OCI-M1 (cell line): Measurements from ENCODE around the gene XIRP1.
"Not testable (repeated sequence)": the region's sequence is repeated elsewhere in the genome, so short reads cannot be mapped to it uniquely, and the experiment has no call there.

Experiments used
- DNase-seq: peaks from one replicate; lab custom pipeline; 2025; lab: John Stamatoyannopoulos, UW

Gene XIRP1

DNA sequence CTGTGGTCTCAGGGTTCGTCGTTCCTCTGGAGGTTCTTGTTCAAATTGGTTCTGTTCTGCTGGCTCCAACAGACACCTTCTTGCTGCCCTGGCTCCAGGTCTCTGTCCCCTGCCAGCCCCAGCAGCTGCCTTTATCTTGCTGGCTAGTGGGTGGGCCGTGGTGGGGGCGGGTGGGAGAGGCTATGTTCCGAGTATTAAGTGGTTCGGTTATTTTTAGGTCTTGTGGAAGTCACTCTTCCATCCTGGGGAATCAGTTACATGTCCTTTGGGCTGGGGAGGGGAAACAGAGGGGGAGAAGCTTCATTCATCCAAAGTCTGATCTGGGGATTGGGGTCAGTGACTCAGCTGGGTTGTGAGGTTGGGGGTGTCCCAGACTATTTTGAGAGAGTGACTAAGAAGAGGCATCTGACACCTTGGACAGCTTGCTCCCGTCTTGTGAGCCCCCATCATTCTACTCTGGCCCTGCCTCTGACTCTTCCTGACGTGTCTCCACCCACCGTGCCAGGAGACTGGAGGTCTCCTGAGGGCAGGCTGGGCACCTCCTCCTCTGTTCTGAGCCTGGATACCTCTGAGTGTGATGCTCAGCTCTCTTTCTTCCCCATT is at the start of gene XIRP1:
TSS of gene XIRP1 (minus strand) at position 106 of the 603 bp plus-strand sequence. CDS start 3,150 bp downstream, outside the sequence.
- DNase-seq: no peak

GRCh38 chr3:39241561-39241960 is 49.2 kb upstream of the XIRP1 start:
- no peak for DNase-seq

DNA sequence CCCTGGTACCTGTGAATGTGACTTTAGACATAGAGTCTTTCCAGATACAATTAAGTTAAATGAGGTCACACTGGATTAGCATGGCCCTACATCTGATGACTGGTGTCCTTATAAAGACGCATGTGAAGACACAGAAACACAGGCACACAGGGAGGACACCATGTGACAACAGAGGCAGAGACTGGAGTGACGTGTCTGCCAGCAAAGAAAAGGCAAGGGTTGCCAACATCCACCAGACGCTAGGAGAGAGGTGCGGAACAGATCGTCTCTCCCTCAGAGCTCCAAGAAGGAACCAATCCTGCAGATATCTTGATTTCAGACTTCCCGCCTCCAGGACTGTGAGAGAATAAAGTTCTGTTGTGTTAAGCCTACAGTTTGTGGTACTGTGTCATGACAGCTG is 44.6 kb upstream of the XIRP1 start:
- no peak for DNase-seq

- peak; percentile 10 for DNase-seq
These were observed 42.3 kb upstream of the XIRP1 start for GRCh38 chr3:39234651-39235050.

- DNase-seq: peak; percentile 68
These were observed 40.5 kb upstream of the XIRP1 start for GRCh38 chr3:39232859-39233258.

GRCh38 chr3:39230453-39230852 is 38.1 kb upstream of the XIRP1 start:
- DNase-seq: no peak

- no peak for DNase-seq
These were observed 36.1 kb upstream of the XIRP1 start for GRCh38 chr3:39228496-39228895.

- DNase-seq: not testable (repeated sequence)
These were observed 35.2 kb upstream of the XIRP1 start for GRCh38 chr3:39227596-39227995.

DNA sequence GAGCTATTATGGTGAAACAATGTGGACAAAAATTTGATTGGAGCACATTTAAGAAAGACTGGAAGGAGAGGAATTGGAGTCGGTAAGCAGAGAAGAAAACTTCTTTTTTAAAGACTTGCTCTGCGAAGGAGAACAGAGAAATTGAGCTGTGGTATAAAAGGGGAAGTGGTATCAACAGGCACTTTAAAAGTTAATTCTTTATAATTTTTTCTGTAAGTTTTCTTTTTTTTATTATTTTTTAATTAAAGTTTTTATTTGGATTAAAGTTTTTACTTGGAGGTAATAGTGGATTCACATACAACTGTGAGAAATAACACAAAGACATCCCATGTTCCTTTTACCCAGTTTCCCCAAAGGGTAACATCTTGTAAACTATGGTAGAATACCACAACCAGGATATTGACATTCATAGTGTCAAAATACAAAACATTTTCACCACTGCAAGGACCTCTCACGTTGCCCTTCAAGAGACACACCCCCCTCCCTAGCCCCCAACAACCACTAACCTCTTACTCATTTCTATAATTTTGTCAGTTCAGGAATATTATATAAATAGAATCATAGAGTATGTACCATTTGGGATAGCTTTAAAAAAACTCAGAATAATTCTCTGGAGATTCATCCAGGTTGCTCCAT is 33.8 kb upstream of the XIRP1 start:
- DNase-seq: peak; percentile 37

DNA sequence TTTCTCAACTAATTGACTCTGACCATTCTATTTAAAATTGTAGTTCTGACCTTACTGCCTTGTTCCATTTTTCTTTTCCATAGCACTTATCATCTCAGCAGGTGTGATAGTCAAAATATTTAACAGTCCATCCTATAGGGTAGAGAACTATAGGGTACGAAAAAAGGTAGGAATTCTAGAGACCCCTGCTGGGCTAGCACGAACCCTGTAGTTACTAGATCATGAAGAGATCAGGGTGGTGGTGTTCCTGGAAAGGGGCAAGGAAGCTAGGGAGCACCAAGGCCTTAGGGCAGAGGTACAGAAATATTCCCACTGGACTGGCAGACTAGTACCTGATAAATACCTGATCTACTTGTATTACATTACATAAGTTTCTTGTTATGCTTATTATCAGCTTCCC is 31.9 kb upstream of the XIRP1 start:
- no peak for DNase-seq

DNA sequence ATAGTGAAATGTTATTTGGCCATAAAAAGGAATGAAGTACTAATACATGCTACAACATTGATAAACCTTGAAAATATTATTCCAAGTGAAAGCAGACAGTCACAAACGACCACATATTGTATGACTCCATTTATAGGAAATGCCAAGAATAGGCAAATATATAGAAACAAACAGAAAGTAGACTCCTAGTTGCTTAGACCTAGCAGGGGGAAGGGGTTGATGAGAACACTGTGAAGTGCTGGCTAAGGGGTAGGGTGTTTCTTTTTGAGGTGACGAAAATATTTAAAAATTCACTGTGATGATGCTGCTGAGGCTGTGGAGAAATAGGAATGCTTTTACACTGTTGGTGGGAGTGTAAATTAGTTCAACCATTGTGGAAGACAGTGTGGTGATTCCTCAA is 30.5 kb upstream of the XIRP1 start:
- no peak for DNase-seq

DNA sequence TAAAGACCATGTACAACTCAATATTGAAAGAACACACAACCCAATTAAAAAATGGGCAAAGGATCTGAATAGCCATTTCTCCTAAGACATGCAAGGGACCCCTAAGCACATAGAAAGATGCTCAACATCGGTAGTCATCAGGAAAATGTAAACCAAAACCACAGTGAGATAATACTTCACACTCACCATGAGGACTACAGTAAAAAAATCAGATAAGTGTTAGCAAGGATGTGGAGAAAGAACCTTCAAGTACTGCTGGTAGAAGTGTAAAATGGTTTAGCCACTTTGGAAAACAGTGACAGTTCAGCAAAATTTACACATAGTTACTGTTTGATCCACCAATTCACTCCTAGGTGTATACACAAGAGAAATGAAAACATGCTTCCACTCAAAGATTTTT is 30.1 kb upstream of the XIRP1 start:
- peak; percentile 13 for DNase-seq

- DNase-seq: no peak
These were observed 28.7 kb upstream of the XIRP1 start for GRCh38 chr3:39221141-39221530.

DNA sequence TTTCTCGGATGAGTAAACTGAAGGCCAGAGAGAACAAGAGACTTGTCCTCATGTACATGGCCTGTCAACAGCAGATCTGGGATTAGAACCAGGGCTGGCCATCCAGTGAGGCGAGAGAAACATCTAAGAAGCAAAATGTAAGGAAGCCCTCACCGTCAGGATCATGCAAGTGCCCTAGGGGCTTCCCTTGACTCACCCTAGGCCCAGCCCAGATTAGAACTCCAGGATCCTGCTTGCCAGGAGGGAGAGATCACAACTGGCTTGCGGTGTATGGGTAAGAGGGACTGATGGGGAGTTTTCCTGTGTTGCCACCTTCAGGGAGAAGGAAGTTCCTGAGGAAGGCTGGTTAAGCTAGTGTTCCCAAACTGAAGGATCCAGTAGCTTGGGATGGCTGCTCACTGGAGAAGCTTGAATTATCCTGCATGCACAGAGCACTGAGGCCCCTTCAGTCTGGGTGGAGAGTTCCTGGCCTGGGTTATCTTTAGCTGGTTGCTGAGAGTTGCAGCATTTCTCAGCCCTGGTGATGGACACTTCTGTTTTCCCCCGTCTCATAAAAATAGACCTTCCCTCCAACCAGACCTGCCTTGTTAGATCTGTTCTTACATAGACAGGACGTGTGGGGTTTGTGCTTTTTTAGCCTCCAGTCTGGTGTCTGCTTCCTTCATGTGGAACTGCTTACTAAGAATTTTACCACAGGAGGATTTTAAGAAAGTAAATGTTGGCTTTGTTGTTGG is 28.2 kb upstream of the XIRP1 start:
- peak; percentile 68 for DNase-seq

GRCh38 chr3:39219702-39220101 is 27.3 kb upstream of the XIRP1 start:
- DNase-seq: no peak

DNA sequence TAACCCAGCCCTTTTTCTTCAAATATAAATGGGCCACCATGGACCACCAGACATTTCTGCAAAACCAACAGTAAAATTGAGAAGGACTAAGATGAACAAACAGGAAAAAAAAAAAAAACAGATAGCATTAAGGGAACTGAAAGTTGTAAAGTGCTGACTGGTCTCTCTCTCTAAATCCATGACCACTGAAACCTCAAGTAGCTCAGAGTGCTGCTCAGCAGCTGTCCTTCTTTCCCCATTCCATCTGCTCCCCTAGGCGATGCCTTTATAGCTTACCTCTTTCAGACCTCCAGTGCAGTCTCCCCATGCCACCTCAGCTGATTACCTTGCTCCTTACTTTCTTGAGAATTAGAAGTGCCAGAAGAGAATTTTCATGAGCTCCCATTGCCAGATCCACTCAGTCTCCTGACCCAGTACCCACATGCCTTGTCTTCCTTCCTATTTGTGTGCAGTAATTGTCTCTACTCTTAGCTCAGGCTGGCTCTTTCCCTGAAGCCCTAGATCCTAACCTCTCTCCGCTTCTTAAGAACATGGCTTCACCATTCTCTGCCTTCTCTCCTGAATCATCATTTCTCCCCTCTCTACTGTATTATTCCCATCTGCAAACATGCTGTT is 23.9 kb upstream of the XIRP1 start:
- DNase-seq: peak; percentile 46

GRCh38 chr3:39213613-39214012 is 21.2 kb upstream of the XIRP1 start:
- no peak for DNase-seq

GRCh38 chr3:39212665-39213064 is 20.3 kb upstream of the XIRP1 start:
- DNase-seq: no peak

- no peak for DNase-seq
These were observed 19.1 kb upstream of the XIRP1 start for GRCh38 chr3:39211332-39212130.

DNA sequence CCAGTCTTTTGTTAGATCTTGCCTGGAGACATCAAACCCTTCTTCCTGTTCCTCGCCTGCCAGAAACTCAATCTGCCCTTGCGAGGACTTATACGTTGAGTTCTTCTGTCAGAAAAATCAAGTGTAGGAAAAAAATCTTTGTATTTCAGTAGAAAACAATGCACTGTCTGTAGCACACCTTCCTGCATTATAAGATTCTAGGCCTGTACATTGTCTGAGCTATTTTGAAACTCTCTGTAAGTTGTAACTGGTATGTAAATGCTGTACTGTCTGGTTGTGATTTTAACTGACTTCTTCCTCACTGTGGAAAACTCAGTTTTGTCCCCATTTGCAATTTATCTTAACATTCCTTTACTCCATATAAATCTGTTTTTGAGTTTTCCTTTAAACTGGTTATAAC is 17.7 kb upstream of the XIRP1 start:
- no peak for DNase-seq

DNA sequence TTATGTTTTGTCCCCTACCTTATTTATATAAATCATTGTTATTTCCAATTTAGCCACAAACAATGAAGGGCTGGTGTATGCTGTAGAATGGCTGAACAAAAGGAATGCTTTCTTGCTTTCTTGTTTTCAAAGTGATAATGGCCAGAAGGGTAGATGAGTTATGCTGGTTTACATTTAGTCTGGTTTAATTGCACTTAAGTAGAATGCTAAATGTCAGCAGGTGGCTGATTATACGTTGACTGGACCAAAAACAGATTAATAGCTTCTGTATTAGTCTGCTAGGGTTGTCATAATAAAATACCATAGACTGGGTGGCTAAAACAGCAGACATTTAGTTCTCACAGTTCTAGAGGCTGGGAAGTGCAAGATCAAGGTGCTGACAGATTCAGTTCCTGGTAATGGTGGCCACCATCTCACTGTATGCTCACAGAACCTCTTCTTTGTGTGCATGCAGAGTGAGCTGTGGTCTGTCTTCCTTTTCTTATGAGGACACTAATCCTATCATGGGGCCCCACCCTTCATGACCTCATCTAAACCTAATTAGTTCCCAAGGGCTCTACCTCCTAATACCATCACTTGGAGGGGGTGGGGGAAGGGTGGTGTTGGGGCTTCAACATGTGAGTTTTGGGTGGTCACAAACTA is 17.1 kb upstream of the XIRP1 start:
- DNase-seq: no peak
